WERI-Rb-1 (cell line): ENCODE measurements around the gene MROH7.
A peak's percentile ranks its signal among the peaks of the same experiment; 100 is the strongest.

Experiments
- DNase-seq: peaks from one replicate; pipeline ENCODE4 v3.0.0-alpha.2; 2020
- H3K27ac ChIP-seq: fragments of 250-450 bp; sonication (Bioruptor Pico); 2 replicates; pipeline ENCODE4 v1.5.1; 2020; ENCODE audit warnings: mild to moderate bottlenecking, moderate library complexity
- H3K27me3 ChIP-seq: fragments of 250-450 bp; sonication (Bioruptor Pico); 2 replicates; pipeline ENCODE4 v1.5.1; 2021; ENCODE audit warnings: mild to moderate bottlenecking, low read depth, moderate library complexity; ENCODE audit not compliant: insufficient read depth, severe bottlenecking
- H3K36me3 ChIP-seq: fragments of 250-450 bp; sonication (Bioruptor Pico); 2 replicates; pipeline ENCODE4 v1.5.1; 2020; ENCODE audit warnings: mild to moderate bottlenecking, moderate library complexity
- H3K4me3 ChIP-seq: 2 replicates; pipeline ENCODE4 v1.5.1; 2011; ENCODE audit warnings: low read depth, mild to moderate bottlenecking, control low read depth, low read length
- H3K9me3 ChIP-seq: fragments of 250-450 bp; sonication (Bioruptor Pico); 2 replicates; pipeline ENCODE4 v1.5.1; 2021; ENCODE audit warnings: mild to moderate bottlenecking, moderate library complexity; ENCODE audit not compliant: severe bottlenecking
- CTCF ChIP-seq: IDR thresholded peaks from 2 replicates; pipeline ENCODE4 v1.5.1; 2011; ENCODE audit warnings: low read depth, mild to moderate bottlenecking, control low read depth, inconsistent platforms, low read length

The MROH7 gene

GRCh38 chr1:54748094-54748835 lies 106.7 kb downstream of the MROH7 start:
- no peaks in the 10 kb centered on the region for H3K36me3 ChIP-seq
- no peak for DNase-seq
- no peak for TF ChIP-seq CTCF
- H3K27ac ChIP-seq: no peak overlapping the region
- H3K9me3 ChIP-seq: no peaks in the 10 kb centered on the region
- no peak overlapping the region for H3K4me3 ChIP-seq
- H3K27me3 ChIP-seq: no peaks in the 10 kb centered on the region

- no peak for TF ChIP-seq CTCF
- H3K4me3 ChIP-seq: no peak overlapping the region
- H3K36me3 ChIP-seq: no peaks in the 10 kb centered on the region
- H3K9me3 ChIP-seq: no peaks in the 10 kb centered on the region
- no peak for DNase-seq
- no peaks in the 10 kb centered on the region for H3K27me3 ChIP-seq
- H3K27ac ChIP-seq: no peak overlapping the region
Observed at GRCh38 chr1:54750596-54750995, 109.0 kb downstream of the MROH7 start.

- no peak overlapping the region for H3K4me3 ChIP-seq
- no peaks in the 10 kb centered on the region for H3K36me3 ChIP-seq
- no peaks in the 10 kb centered on the region for H3K9me3 ChIP-seq
- DNase-seq: no peak
- H3K27me3 ChIP-seq: no peaks in the 10 kb centered on the region
- no peak overlapping the region for H3K27ac ChIP-seq
- no peak for TF ChIP-seq CTCF
Observed at GRCh38 chr1:54751426-54751825, 109.8 kb downstream of the MROH7 start.

GRCh38 chr1:54754045-54754444 lies 112.5 kb downstream of the MROH7 start:
- no peak for TF ChIP-seq CTCF
- peaks cover 18% of the 10 kb centered on the region for H3K36me3 ChIP-seq
- no peaks in the 10 kb centered on the region for H3K9me3 ChIP-seq
- H3K27ac ChIP-seq: no peak overlapping the region
- DNase-seq: no peak
- no peaks in the 10 kb centered on the region for H3K27me3 ChIP-seq
- no peak overlapping the region for H3K4me3 ChIP-seq

GRCh38 chr1:54754486-54755285 lies 113.1 kb downstream of the MROH7 start:
- Histone ChIP-seq H3K9me3 (no peaks in the 10 kb centered on the region), H3K27ac (no peak overlapping the region), H3K4me3 (no peak overlapping the region), H3K36me3 (peaks cover 18% of the 10 kb centered on the region), H3K27me3 (no peaks in the 10 kb centered on the region)
- peak; percentile 35 for DNase-seq
- no peak for TF ChIP-seq CTCF
